ENCODE results near the gene FOXJ1.

FOXJ1 gene

DNA sequence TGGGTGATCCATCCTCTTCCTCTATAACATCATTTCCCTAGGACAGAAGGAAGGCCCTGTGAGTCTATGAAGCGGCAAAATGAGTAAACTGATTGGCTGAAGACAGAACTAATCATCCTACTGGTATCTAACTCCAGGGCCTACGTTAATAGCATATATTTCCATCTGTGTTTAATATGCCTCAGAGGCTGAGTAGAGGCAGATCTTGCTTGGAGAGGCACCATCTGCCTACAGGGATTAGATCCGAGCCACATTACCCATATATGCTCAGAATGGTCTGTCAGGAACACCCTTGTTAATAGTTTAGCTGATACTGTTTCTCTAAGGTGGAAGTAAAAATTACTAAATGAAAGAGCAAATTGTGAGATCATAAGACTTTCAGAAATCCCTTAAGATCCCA is 13.2 kb upstream of the FOXJ1 start:
- H4K20me1 ChIP-seq, result no peaks in the 10 kb centered on the region
- H3K4me3 ChIP-seq, result no peak overlapping the region
- no peak overlapping the region for H3K27ac ChIP-seq
- no peak overlapping the region for H3K9ac ChIP-seq
- peaks cover 0 to 19% (median 7%) of the 10 kb centered on the region in 10 experiments; a peak in 9 of 20 replicates for H3K4me1 ChIP-seq
- no peaks in the 10 kb centered on the region for H3K9me3 ChIP-seq (replicated peaks in 1 of 11)
- no peak for TF ChIP-seq Cebpa-rat (IDR thresholded peaks at IDR 0.05)
- H3K27me3 ChIP-seq, result no peaks in the 10 kb centered on the region
- peak overlapping the region in 1 of 11 experiments; percentile 10; a peak in 1 of 22 replicates for H3K4me2 ChIP-seq
- H3K36me3 ChIP-seq, result no peaks in the 10 kb centered on the region

DNA sequence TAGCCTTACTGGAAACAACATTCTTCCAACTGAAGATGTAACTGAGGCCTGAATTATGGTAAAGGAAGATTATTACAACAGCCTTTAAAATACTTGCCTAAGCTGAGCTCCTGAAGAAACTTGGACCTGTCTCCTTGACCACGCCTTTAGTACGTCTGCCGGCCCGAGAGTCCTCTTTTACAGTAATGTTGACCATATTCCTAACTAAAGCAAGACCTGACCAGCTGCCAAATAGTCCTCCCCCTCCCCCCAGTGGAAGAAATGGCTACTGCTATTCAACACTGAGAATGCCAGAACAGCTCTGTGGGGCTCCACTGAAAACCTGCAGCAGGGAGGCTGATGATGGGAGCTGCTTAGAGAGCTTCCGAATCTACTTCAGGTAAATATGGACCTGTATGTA is 12.6 kb upstream of the FOXJ1 start:
- no peak overlapping the region for H3K4me2 ChIP-seq
- H3K9me3 ChIP-seq (replicated peaks in 1 of 11), result no peaks in the 10 kb centered on the region
- no peaks in the 10 kb centered on the region for H4K20me1 ChIP-seq
- H3K27me3 ChIP-seq, result no peaks in the 10 kb centered on the region
- no peak overlapping the region for H3K27ac ChIP-seq
- peaks cover 0 to 25% (median 8%) of the 10 kb centered on the region in 10 experiments; a peak in 9 of 20 replicates for H3K4me1 ChIP-seq
- no peak overlapping the region for H3K4me3 ChIP-seq
- no peak overlapping the region for H3K9ac ChIP-seq
- no peak for TF ChIP-seq Cebpa-rat (IDR thresholded peaks at IDR 0.05)
- no peaks in the 10 kb centered on the region for H3K36me3 ChIP-seq

DNA sequence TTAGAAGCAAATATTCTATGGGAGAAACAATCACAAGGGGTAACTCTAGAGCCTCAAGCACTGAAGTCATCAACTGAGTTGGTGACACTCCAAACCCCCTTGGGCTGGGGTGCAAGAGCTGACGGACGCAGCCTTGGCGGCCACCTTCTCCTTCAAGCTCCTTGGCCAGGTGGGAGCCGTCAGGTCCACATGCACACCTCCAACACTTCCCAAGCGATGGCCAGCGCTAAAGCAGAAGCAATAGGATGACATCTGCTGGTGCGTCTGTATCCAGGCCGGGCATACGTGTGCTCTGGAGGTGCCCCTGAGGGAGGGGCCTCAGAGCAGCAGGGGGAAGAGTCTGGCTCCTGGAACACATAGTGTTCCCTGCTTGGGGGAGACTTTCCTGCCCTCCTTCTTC is 12.2 kb upstream of the FOXJ1 start:
- Histone ChIP-seq H3K9ac (no peak overlapping the region), H4K20me1 (no peaks in the 10 kb centered on the region), H3K27me3 (no peaks in the 10 kb centered on the region), H3K27ac (no peak overlapping the region), H3K4me2 (no peak overlapping the region), H3K4me3 (no peak overlapping the region), H3K9me3 (replicated peaks in 1 of 11) (no peaks in the 10 kb centered on the region), H3K4me1 (peaks cover 0 to 25% (median 8%) of the 10 kb centered on the region in 10 experiments; a peak in 9 of 20 replicates), H3K36me3 (no peaks in the 10 kb centered on the region)
- no peak for TF ChIP-seq Cebpa-rat (IDR thresholded peaks at IDR 0.05)

DNA sequence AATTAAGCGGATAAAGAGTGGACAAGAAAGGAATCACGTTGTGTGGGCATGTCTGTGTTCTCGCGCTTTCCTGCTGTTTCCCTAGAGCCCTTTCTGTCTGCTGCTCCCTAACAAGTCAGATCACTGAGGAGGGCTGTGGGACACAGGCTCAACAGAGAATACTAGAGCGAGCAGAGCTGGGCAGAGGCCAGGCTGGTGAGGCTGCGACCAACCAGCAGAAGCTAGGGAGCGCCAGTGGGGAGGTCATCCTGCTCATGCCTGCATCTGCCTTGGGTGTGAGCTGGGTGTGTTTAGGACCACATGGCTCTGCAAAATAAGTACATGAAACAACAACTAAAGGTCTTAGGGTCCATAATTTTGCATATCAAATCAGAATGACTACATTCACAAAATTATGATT is 11.5 kb upstream of the FOXJ1 start:
- Histone ChIP-seq H3K4me3 (no peak overlapping the region), H3K27ac (no peak overlapping the region), H3K9ac (no peak overlapping the region), H3K4me2 (no peak overlapping the region), H3K27me3 (no peaks in the 10 kb centered on the region), H3K9me3 (replicated peaks in 1 of 11) (no peaks in the 10 kb centered on the region), H4K20me1 (no peaks in the 10 kb centered on the region), H3K36me3 (no peaks in the 10 kb centered on the region), H3K4me1 (peaks cover 0 to 29% (median 12%) of the 10 kb centered on the region in 10 experiments; a peak in 14 of 20 replicates)
- TF ChIP-seq Cebpa-rat (IDR thresholded peaks at IDR 0.05), result no peak

DNA sequence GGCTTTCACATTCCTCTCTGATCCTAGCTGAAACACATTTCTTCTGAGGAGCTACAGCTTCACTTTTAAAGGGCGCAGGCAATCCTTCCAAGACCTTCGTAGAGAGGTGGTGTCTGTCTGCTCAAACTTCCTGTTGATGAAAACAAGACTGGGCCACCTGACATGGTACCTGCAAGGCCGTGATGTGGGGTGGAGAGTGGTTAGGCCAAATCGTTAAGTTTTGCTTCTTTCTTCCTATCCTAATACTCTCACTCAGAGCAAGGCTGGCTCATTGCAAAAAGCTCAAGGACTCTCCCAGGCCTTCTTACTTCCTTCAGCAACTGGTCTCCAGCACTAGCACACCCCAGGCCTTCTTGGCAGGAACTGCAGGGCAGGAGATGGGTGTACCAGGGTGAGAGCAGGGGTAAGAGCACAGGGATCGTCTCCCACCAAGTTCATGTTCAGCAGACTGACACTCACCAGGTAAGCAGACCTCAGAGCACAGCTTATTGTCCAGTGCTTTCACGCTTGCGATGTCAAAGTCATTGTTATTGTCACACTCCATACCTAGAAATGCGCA is 10.9 kb upstream of the FOXJ1 start:
- Histone ChIP-seq H3K27ac (no peak overlapping the region), H3K27me3 (no peaks in the 10 kb centered on the region), H4K20me1 (no peaks in the 10 kb centered on the region), H3K4me1 (peaks cover 0 to 35% (median 18%) of the 10 kb centered on the region in 10 experiments; a peak in 14 of 20 replicates), H3K4me2 (no peak overlapping the region), H3K36me3 (no peaks in the 10 kb centered on the region), H3K9me3 (replicated peaks in 1 of 11) (no peaks in the 10 kb centered on the region), H3K4me3 (no peak overlapping the region), H3K9ac (no peak overlapping the region)
- TF ChIP-seq Cebpa-rat (IDR thresholded peaks at IDR 0.05), result no peak

DNA sequence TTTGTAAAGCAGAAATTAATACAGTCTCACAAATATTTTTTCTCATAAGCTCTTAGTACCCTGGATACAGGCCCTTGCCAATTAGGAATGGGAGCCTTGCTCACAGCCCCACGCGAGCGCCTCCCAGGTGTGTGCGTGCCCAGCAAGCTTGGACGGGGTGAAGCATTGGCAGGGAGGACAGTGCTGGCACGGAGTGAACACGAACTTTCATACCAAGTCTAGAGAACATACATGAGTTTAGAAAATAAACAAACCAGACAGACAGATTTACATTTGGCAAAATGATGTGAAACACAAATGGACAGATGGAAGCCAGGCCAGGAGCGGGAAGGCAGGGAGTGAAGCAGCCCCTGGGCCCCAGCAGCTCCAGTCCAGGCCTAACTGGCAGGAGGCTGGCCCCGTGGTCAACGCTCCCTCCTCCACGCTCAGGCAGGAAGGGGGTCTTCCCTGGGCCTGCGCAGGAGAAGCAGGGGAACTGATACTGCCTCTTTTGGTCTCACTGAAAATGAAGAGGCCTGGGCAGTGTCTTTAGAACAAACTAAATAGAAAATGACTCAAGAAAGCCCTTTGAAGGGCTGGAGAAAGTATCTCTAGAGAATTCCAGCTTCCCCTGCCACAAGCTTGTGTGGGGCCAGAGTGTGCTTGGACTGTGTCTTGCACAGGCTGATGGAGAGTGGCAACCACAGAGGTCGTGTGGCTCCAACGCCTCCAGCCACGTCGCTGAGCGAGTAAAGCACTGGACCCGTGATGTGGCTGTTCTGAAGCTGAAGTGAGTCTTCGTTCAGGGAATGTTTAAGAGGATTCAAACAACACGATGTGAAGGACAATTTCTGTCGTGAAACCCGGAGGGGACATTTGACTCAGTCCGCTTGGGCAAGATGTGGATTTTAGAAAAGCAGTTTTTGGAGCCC is 9.9 kb upstream of the FOXJ1 start:
- Histone ChIP-seq H3K9me3 (replicated peaks in 1 of 11) (no peaks in the 10 kb centered on the region), H3K27me3 (no peaks in the 10 kb centered on the region), H3K4me2 (0 out of 22 replicates have a peak overlapping the region, but pooled peaks of 1 of the 11 experiments have one; percentile 6), H3K36me3 (no peaks in the 10 kb centered on the region), H3K27ac (no peak overlapping the region), H3K9ac (no peak overlapping the region; a peak in 1 of 22 replicates), H4K20me1 (no peaks in the 10 kb centered on the region), H3K4me3 (no peak overlapping the region), H3K4me1 (peaks cover 9 to 45% (median 28%) of the 10 kb centered on the region in 10 experiments)
- no peak for TF ChIP-seq Cebpa-rat (IDR thresholded peaks at IDR 0.05)

DNA sequence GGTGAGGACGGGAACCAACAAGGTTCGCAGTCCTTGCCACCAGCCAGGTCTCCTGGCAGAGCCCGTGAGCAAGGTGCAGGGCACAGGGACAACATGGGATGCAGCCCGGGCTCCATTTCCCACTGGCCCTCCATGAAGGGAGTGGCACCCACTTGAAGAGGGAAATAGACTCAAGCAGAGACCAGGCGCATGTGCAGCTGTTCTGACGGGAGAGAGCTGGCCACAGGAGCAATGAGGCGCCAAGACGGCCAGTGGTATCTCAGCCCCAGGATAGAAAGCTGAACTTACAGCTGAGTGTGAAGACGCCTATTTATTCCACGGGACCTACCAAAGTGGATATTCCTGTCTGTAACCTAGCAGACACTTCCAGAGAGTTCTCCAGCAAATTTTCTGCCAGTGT is 8.2 kb upstream of the FOXJ1 start:
- Histone ChIP-seq H3K27ac (no peak overlapping the region), H3K4me2 (peak overlapping the region in 4 of 11 experiments; percentile 6 to 19 (median 14); a peak in 5 of 22 replicates), H3K4me3 (no peak overlapping the region), H4K20me1 (no peaks in the 10 kb centered on the region), H3K27me3 (no peaks in the 10 kb centered on the region), H3K36me3 (no peaks in the 10 kb centered on the region), H3K9ac (no peak overlapping the region), H3K4me1 (peaks cover 26 to 63% (median 45%) of the 10 kb centered on the region in 10 experiments), H3K9me3 (replicated peaks in 1 of 11) (no peaks in the 10 kb centered on the region)
- TF ChIP-seq Cebpa-rat (IDR thresholded peaks at IDR 0.05), result no peak

DNA sequence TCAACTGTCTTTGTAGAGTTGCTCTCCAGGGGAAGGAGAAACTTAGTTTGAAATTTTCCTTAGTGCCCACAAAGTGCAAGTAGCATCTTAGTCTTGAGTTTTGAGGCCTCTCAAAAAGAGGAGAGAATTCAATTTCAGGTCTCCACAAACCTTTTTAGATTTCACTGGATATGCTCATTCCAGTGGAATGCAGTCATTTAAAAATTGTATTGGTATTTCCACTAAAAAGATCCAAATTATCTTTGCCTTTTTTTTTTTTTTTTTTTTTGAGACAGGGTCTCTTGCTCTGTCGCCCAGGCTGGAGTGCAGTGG is 6.9 kb upstream of the FOXJ1 start:
- Histone ChIP-seq H3K4me2 (peak overlapping the region in 1 of 11 experiments; percentile 16; a peak in 1 of 22 replicates), H3K27me3 (no peaks in the 10 kb centered on the region), H3K36me3 (no peaks in the 10 kb centered on the region), H3K9me3 (replicated peaks in 1 of 11) (no peaks in the 10 kb centered on the region), H3K4me1 (peaks cover 39 to 75% (median 56%) of the 10 kb centered on the region in 10 experiments), H4K20me1 (no peaks in the 10 kb centered on the region), H3K9ac (no peak overlapping the region), H3K4me3 (no peak overlapping the region), H3K27ac (no peak overlapping the region)
- no peak for TF ChIP-seq Cebpa-rat (IDR thresholded peaks at IDR 0.05)

DNA sequence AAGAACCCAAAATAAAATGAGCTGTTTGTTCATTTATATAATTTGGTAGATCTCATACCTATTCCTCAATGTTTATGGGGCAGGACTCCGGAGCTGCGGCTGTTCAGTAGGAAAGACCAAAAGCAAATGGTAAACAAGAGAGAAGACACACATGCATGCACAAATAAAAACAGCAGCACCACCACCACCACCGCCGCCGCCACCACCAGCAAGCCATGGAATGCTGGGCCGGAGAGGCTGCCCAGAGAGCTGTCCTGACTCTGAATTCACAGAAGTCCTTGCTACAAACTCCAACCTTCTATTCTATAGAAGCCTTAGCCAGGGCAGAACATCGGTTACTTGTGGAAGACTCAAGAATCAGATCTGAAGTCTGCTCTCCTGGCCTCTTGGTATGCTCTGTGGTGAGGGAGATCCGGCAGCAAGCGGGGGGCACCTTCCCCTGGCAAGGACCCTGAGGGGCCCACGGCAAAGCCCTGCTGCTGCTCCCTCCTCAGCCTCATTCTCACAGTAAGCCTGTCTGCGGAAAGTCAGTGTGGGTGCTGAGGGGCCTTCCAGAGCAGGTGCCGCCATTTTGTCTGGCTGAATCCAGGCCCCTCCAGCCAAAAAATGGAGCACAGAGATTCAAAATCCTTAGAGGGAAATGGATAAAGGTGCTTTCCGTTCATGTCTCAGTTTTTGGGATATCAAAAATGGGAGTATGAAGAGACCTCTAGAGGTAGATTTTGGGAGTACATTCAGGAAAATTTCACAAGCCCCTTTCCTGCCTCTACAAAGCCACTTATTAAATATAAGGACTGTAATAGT is 6.4 kb upstream of the FOXJ1 start:
- Histone ChIP-seq H3K4me2 (peak overlapping the region in 6 of 11 experiments; percentile 16 to 99 (median 98); a peak in 11 of 22 replicates), H3K4me1 (peaks cover 44 to 81% (median 61%) of the 10 kb centered on the region in 10 experiments), H3K27ac (no peak overlapping the region), H3K27me3 (peaks cover 0 to 5% (median 0%) of the 10 kb centered on the region in 11 experiments; a peak in 1 of 22 replicates), H3K4me3 (no peak overlapping the region), H4K20me1 (no peaks in the 10 kb centered on the region), H3K36me3 (no peaks in the 10 kb centered on the region), H3K9ac (no peak overlapping the region), H3K9me3 (replicated peaks in 1 of 11) (no peaks in the 10 kb centered on the region)
- no peak for TF ChIP-seq Cebpa-rat (IDR thresholded peaks at IDR 0.05)
